ENCODE measurements around the gene PRR12.
A peak's percentile ranks its signal among the peaks of the same experiment; 100 is the strongest.

PRR12 gene

GRCh38 chr19:49591731-49592485 lies 926 bp downstream of the PRR12 start:
- DNase-seq (ENCODE audit: low read depth) = peak; percentile 36

- peak; percentile 15 for DNase-seq (ENCODE audit: low read depth)
Observed at GRCh38 chr19:49592486-49593232, 1.7 kb downstream of the PRR12 start.

GRCh38 chr19:49593233-49594113 lies 2.5 kb downstream of the PRR12 start:
- DNase-seq (ENCODE audit: low read depth) = peak; percentile 92

- no peak for DNase-seq (ENCODE audit: low read depth)
Observed at GRCh38 chr19:49594157-49594992, 3.4 kb downstream of the PRR12 start.

GRCh38 chr19:49594993-49595818 lies 4.2 kb downstream of the PRR12 start:
- DNase-seq (ENCODE audit: low read depth) = no peak

GRCh38 chr19:49595819-49596404 lies 4.9 kb downstream of the PRR12 start:
- no peak for DNase-seq (ENCODE audit: low read depth)

GRCh38 chr19:49596407-49596806 lies 5.4 kb downstream of the PRR12 start:
- DNase-seq (ENCODE audit: low read depth) = no peak

- DNase-seq (ENCODE audit: low read depth) = no peak
Observed at GRCh38 chr19:49596954-49597702, 6.1 kb downstream of the PRR12 start.

GRCh38 chr19:49597703-49597974 lies 6.7 kb downstream of the PRR12 start:
- DNase-seq (ENCODE audit: low read depth) = no peak

GRCh38 chr19:49599378-49600295 lies 8.7 kb downstream of the PRR12 start:
- no peak for DNase-seq (ENCODE audit: low read depth)

GRCh38 chr19:49601482-49602038 lies 10.6 kb downstream of the PRR12 start:
- DNase-seq (ENCODE audit: low read depth) = no peak

GRCh38 chr19:49602806-49603205 lies 11.8 kb downstream of the PRR12 start:
- no peak for DNase-seq (ENCODE audit: low read depth)

GRCh38 chr19:49605605-49606004 lies 14.6 kb downstream of the PRR12 start:
- no peak for DNase-seq (ENCODE audit: low read depth)

GRCh38 chr19:49609499-49610092 lies 18.6 kb downstream of the PRR12 start:
- DNase-seq (ENCODE audit: low read depth) = no peak

- no peak for DNase-seq (ENCODE audit: low read depth)
Observed at GRCh38 chr19:49613374-49613773, 22.4 kb downstream of the PRR12 start.

- DNase-seq (ENCODE audit: low read depth) = peak; percentile 33
Observed at GRCh38 chr19:49614096-49614833, 23.3 kb downstream of the PRR12 start.

- DNase-seq (ENCODE audit: low read depth) = no peak
Observed at GRCh38 chr19:49615861-49616260, 24.9 kb downstream of the PRR12 start.
